Naive thymus-derived CD4-positive, alpha-beta T cell (primary cell): ENCODE data around the gene PPP1R12B. TPM values are rescaled to one million over a fixed set of nuclear protein-coding genes. Genes with fewer than 3 reads are reported as not detected.
"Not testable (repeated sequence)": the region's sequence is repeated elsewhere in the genome, so short reads cannot be mapped to it uniquely, and the experiment has no call there.

Source experiments
- ATAC-seq: fragments of 150-1000 bp; cut with Tn5 transposase; 2 replicates; pipeline ENCODE4 v1.10.0; 2021; ENCODE audit warnings: mild to moderate bottlenecking, moderate library complexity
- CTCF ChIA-PET: fragments of 350-600 bp; sonication (Branson Sonifier 250); formaldehyde crosslinking; loops from one replicate; lab custom pipeline; 2021; ENCODE audit warnings: antibody characterized with exemption; lab: Charles Lee
- POLR2A ChIA-PET: fragments of 350-600 bp; sonication (Branson Sonifier 250); formaldehyde crosslinking; loops from one replicate; lab custom pipeline; 2021; ENCODE audit warnings: antibody characterized with exemption, inconsistent platforms; lab: Charles Lee
- DNase-seq, 9 donors: peaks; one replicate each; pipeline versions ENCODE4 v3.0.0 to v3.0.0-alpha.2; 2020 to 2022; ENCODE audit warnings: mixed read lengths in 1 of 9
- H3K27ac ChIP-seq: one replicate; pipeline ENCODE4 v1.7.0; 2013; ENCODE audit warnings: mild to moderate bottlenecking, low read depth, low read length, moderate library complexity
- H3K27me3 ChIP-seq, 2 donors: one replicate each; pipeline ENCODE4 v1.7.0; 2013; ENCODE audit warnings: low read length in 2 of 2, mild to moderate bottlenecking in 2 of 2, moderate library complexity in 2 of 2; ENCODE audit not compliant: control insufficient read depth in 2 of 2, insufficient read depth in 2 of 2
- H3K36me3 ChIP-seq, 3 experiments: 1 replicate in 2 of 3; 2 replicates in 1 of 3; pipeline ENCODE4 v1.7.0; 2013; ENCODE audit warnings: low read length in 3 of 3, mild to moderate bottlenecking in 3 of 3, moderate library complexity in 1 of 3; ENCODE audit not compliant: insufficient read depth in 3 of 3, control insufficient read depth in 2 of 3
- H3K4me1 ChIP-seq, 2 donors: one replicate each; pipeline ENCODE4 v1.7.0; 2013; ENCODE audit warnings: low read length in 2 of 2, mild to moderate bottlenecking in 2 of 2, moderate library complexity in 1 of 2; ENCODE audit not compliant: control insufficient read depth in 2 of 2, insufficient read depth in 2 of 2
- H3K4me3 ChIP-seq: 2 replicates; pipeline ENCODE4 v1.7.0; 2013; ENCODE audit warnings: mild to moderate bottlenecking, low read length
- H3K9me3 ChIP-seq, 3 experiments: 1 replicate in 2 of 3; 2 replicates in 1 of 3; pipeline ENCODE4 v1.7.0; 2013; ENCODE audit warnings: low read length in 3 of 3; ENCODE audit not compliant: control insufficient read depth in 2 of 3
- H3K27ac Mint-ChIP-seq, 9 donors: one replicate each; pipeline ENCODE4 v1.8.0; 2020 to 2022; ENCODE audit warnings: mixed read lengths in 9 of 9, mild to moderate bottlenecking in 8 of 9, moderate library complexity in 5 of 9, inconsistent platforms in 2 of 9
- H3K27me3 Mint-ChIP-seq, 5 donors: one replicate each; pipeline ENCODE4 v1.8.0; 2021 to 2022; ENCODE audit warnings: mixed read lengths in 5 of 5, mild to moderate bottlenecking in 1 of 5
- H3K36me3 Mint-ChIP-seq, 5 donors: one replicate each; pipeline ENCODE4 v1.8.0; 2020 to 2022; ENCODE audit warnings: mixed read lengths in 5 of 5, mild to moderate bottlenecking in 3 of 5, inconsistent platforms in 1 of 5
- H3K4me1 Mint-ChIP-seq, 7 donors: one replicate each; pipeline ENCODE4 v1.8.0; 2020 to 2022; ENCODE audit warnings: mixed read lengths in 7 of 7, mild to moderate bottlenecking in 3 of 7, inconsistent platforms in 1 of 7
- H3K4me3 Mint-ChIP-seq, 10 donors: one replicate each; pipeline ENCODE4 v1.8.0; 2020 to 2022; ENCODE audit warnings: mild to moderate bottlenecking in 10 of 10, mixed read lengths in 10 of 10, moderate library complexity in 6 of 10, inconsistent platforms in 2 of 10
- H3K9me3 Mint-ChIP-seq, 11 donors: one replicate each; pipeline ENCODE4 v1.8.0; 2020 to 2022; ENCODE audit warnings: mixed read lengths in 11 of 11, mild to moderate bottlenecking in 4 of 11, inconsistent platforms in 1 of 11, moderate library complexity in 1 of 11
- intact Hi-C, 2 donors: fragments of 100-400 bp; cut with micrococcal nuclease; formaldehyde crosslinking; loops; one replicate each; pipeline ENCODE4 v1.15.1; 2023
- polyA plus RNA-seq, 2 donors: library from polyadenylated mRNA; unstranded; fragments of 300-500 nt; fragmentation: Illumina TruSeq; gene quantifications; one replicate each; pipeline ENCODE4 v1.2.3, GENCODE V29; 2021
- total RNA-seq, 6 experiments: library from RNA in 5 of 6; stranded (reverse) in 5 of 6; gene quantifications; 1 replicate in 5 of 6; 2 replicates in 1 of 6; pipeline ENCODE4 v1.2.3 and lab custom pipeline; 2021 to 2026

PPP1R12B gene
- total and polyA plus RNA-seq, 7 experiments from 2014 or later: 5.2 to 38.1 (median 26.8) TPM

- H3K27me3 ChIP-seq, ATAC-seq, H3K27ac ChIP-seq, H3K9me3 Mint-ChIP-seq, H3K36me3 ChIP-seq, H3K4me3 ChIP-seq, DNase-seq, intact Hi-C loops, H3K36me3 Mint-ChIP-seq, H3K9me3 ChIP-seq: not testable (repeated sequence)
- CTCF ChIA-PET: interaction anchor here (0.7 kb wide), 1 partner anchor 503 kb away, joined by 3 read pairs; no protein-coding TSS in a partner anchor
- H3K4me3 Mint-ChIP-seq: peak overlapping the region in 7 of 10 donors; percentile 11 to 79 (median 65)
- peaks cover 25 to 29% of the 10 kb centered on the region in 2 donors for H3K4me1 ChIP-seq
- H3K4me1 Mint-ChIP-seq: peaks cover 18 to 52% (median 43%) of the 10 kb centered on the region in 7 donors
- H3K27ac Mint-ChIP-seq: peak overlapping the region in 3 of 9 donors; percentile 5 to 39 (median 21)
- H3K27me3 Mint-ChIP-seq: peaks cover 20 to 53% (median 30%) of the 10 kb centered on the region in 5 donors
- POLR2A ChIA-PET: interaction anchor here (0.7 kb wide), 1 partner anchor 43 kb away, joined by 5 read pairs; no protein-coding TSS in a partner anchor
Measured at GRCh38 chr1:202630096-202630495, 281.6 kb downstream of the PPP1R12B start.

GRCh38 chr1:202630541-202630940, 282.0 kb downstream of the PPP1R12B start:
- H3K27ac Mint-ChIP-seq: no peak overlapping the region
- intact Hi-C loops: no loop called here
- no peak overlapping the region for H3K4me3 ChIP-seq
- no peaks in the 10 kb centered on the region for H3K36me3 Mint-ChIP-seq
- H3K27ac ChIP-seq: no peak overlapping the region
- peaks cover 25 to 27% of the 10 kb centered on the region in 2 donors for H3K4me1 ChIP-seq
- POLR2A ChIA-PET: no interaction called here
- peaks cover 23 to 58% (median 30%) of the 10 kb centered on the region in 5 donors for H3K27me3 Mint-ChIP-seq
- H3K4me1 Mint-ChIP-seq: peaks cover 18 to 52% (median 43%) of the 10 kb centered on the region in 7 donors
- CTCF ChIA-PET: no interaction called here
- H3K36me3 ChIP-seq: no peaks in the 10 kb centered on the region
- H3K4me3 Mint-ChIP-seq: no peak overlapping the region
- no peaks in the 10 kb centered on the region for H3K27me3 ChIP-seq
- no peaks in the 10 kb centered on the region for H3K9me3 ChIP-seq
- DNase-seq: no peak
- peaks cover 0 to 2% (median 0%) of the 10 kb centered on the region in 11 donors for H3K9me3 Mint-ChIP-seq
- ATAC-seq: no peak

- Mint-ChIP-seq H3K4me3 (no peak overlapping the region), H3K36me3 (no peaks in the 10 kb centered on the region), H3K4me1 (peaks cover 18 to 48% (median 40%) of the 10 kb centered on the region in 7 donors), H3K27ac (peak overlapping the region in 1 of 9 donors; percentile 7), H3K27me3 (peaks cover 24 to 65% (median 30%) of the 10 kb centered on the region in 5 donors), H3K9me3 (peaks cover 0 to 2% (median 0%) of the 10 kb centered on the region in 11 donors)
- Histone ChIP-seq H3K36me3 (no peaks in the 10 kb centered on the region), H3K27ac (no peak overlapping the region), H3K27me3 (no peaks in the 10 kb centered on the region), H3K4me3 (no peak overlapping the region), H3K9me3 (no peaks in the 10 kb centered on the region), H3K4me1 (peaks cover 24 to 25% of the 10 kb centered on the region in 2 donors)
- intact Hi-C loops: no loop called here
- ChIA-PET CTCF (no interaction called here), POLR2A (no interaction called here)
- ATAC-seq: no peak
- DNase-seq: no peak
Measured at GRCh38 chr1:202631076-202631923, 282.8 kb downstream of the PPP1R12B start.

GRCh38 chr1:202632241-202632640, 283.7 kb downstream of the PPP1R12B start:
- ATAC-seq: no peak
- Mint-ChIP-seq H3K27me3 (peaks cover 28 to 72% (median 37%) of the 10 kb centered on the region in 5 donors), H3K36me3 (no peaks in the 10 kb centered on the region), H3K27ac (peak overlapping the region in 3 of 9 donors; percentile 7 to 45 (median 44)), H3K4me1 (peaks cover 18 to 44% (median 39%) of the 10 kb centered on the region in 7 donors), H3K9me3 (peaks cover 0 to 2% (median 0%) of the 10 kb centered on the region in 11 donors), H3K4me3 (no peak overlapping the region)
- Histone ChIP-seq H3K36me3 (no peaks in the 10 kb centered on the region), H3K27ac (no peak overlapping the region), H3K9me3 (no peaks in the 10 kb centered on the region), H3K4me1 (peaks cover 24 to 25% of the 10 kb centered on the region in 2 donors), H3K27me3 (no peaks in the 10 kb centered on the region), H3K4me3 (no peak overlapping the region)
- no peak for DNase-seq
- ChIA-PET CTCF (interaction anchor here (0.6 kb wide), 1 partner anchor 88 kb away, joined by 3 read pairs; no protein-coding TSS in a partner anchor), POLR2A (no interaction called here)
- intact Hi-C loops: no loop called here

- H3K27ac Mint-ChIP-seq, ATAC-seq, H3K4me3 ChIP-seq, DNase-seq, H3K9me3 Mint-ChIP-seq, H3K4me1 Mint-ChIP-seq, H3K27me3 ChIP-seq, H3K4me3 Mint-ChIP-seq, H3K36me3 ChIP-seq, H3K9me3 ChIP-seq, POLR2A ChIA-PET, CTCF ChIA-PET, H3K36me3 Mint-ChIP-seq, intact Hi-C loops, H3K27ac ChIP-seq, H3K4me1 ChIP-seq: not testable (repeated sequence)
- peaks cover 48 to 84% (median 56%) of the 10 kb centered on the region in 5 donors for H3K27me3 Mint-ChIP-seq
Measured at GRCh38 chr1:202636171-202636570, 287.7 kb downstream of the PPP1R12B start.

GRCh38 chr1:202637321-202638018, 289.0 kb downstream of the PPP1R12B start:
- DNase-seq, H3K27ac Mint-ChIP-seq, intact Hi-C loops, H3K27me3 ChIP-seq, CTCF ChIA-PET, H3K36me3 ChIP-seq, POLR2A ChIA-PET, ATAC-seq, H3K36me3 Mint-ChIP-seq, H3K4me3 ChIP-seq, H3K4me1 ChIP-seq, H3K9me3 Mint-ChIP-seq, H3K27ac ChIP-seq, H3K4me3 Mint-ChIP-seq, H3K9me3 ChIP-seq: not testable (repeated sequence)
- Mint-ChIP-seq H3K27me3 (peaks cover 54 to 84% (median 57%) of the 10 kb centered on the region in 5 donors), H3K4me1 (peaks cover 0 to 11% (median under 1%) of the 10 kb centered on the region in 7 donors)
